Mesodermal cell (in vitro differentiated cells): ENCODE data around the gene SP100.

Experiments used
- H3K27ac ChIP-seq: 2 replicates; pipeline ENCODE4 v1.7.0; 2013; ENCODE audit warnings: mild to moderate bottlenecking, low read depth, low read length, moderate library complexity; ENCODE audit not compliant: severe bottlenecking
- H3K36me3 ChIP-seq: 2 replicates; pipeline ENCODE4 v1.7.1; 2013; ENCODE audit warnings: mild to moderate bottlenecking, low read length, moderate library complexity; ENCODE audit not compliant: control insufficient read depth, insufficient read depth
- H3K4me1 ChIP-seq: one replicate; pipeline ENCODE4 v1.7.1; 2013; ENCODE audit warnings: mild to moderate bottlenecking, low read length; ENCODE audit not compliant: insufficient read depth, control insufficient read depth, poor library complexity, severe bottlenecking
- H3K4me3 ChIP-seq: 2 replicates; pipeline ENCODE4 v1.7.0; 2013; ENCODE audit warnings: low read length, control low read depth, mild to moderate bottlenecking; ENCODE audit not compliant: insufficient read depth, poor library complexity, severe bottlenecking; ENCODE audit errors: extremely low read depth
- H3K9me3 ChIP-seq: 2 replicates; pipeline ENCODE4 v1.7.1; 2013; ENCODE audit warnings: mild to moderate bottlenecking, low read length, moderate library complexity; ENCODE audit not compliant: control insufficient read depth
- WGBS, 2 experiments: methylation state at CpG; one replicate each; pipeline ENCODE4 v1.1.5; 2013; ENCODE audit warnings: missing lambda C conversion rate in 2 of 2; ENCODE audit not compliant: insufficient coverage in 2 of 2; 5-methylcytosine and 5-hydroxymethylcytosine counted together

SP100 gene

GRCh38 chr2:230439590-230439989 is 23.6 kb downstream of the SP100 start:
- 82% methylated on average over 2 of the region's 2 CpGs; no CpG with 5 or more reads in 1 of the 2 experiments for WGBS, 2 experiments
- no peaks in the 10 kb centered on the region for H3K4me1 ChIP-seq
- no peak overlapping the region for H3K4me3 ChIP-seq
- no peaks in the 10 kb centered on the region for H3K36me3 ChIP-seq
- no peak overlapping the region for H3K27ac ChIP-seq
- H3K9me3 ChIP-seq, result no peaks in the 10 kb centered on the region

GRCh38 chr2:230441227-230441897 is 25.4 kb downstream of the SP100 start:
- WGBS, 2 experiments, result 89 to 100% methylated on average over 1 to 3 of the region's 4 CpGs
- Histone ChIP-seq H3K4me3 (no peak overlapping the region), H3K27ac (no peak overlapping the region), H3K9me3 (no peaks in the 10 kb centered on the region), H3K36me3 (no peaks in the 10 kb centered on the region), H3K4me1 (no peaks in the 10 kb centered on the region)

- Histone ChIP-seq H3K4me1 (no peaks in the 10 kb centered on the region), H3K27ac (no peak overlapping the region), H3K4me3 (no peak overlapping the region), H3K9me3 (no peaks in the 10 kb centered on the region), H3K36me3 (no peaks in the 10 kb centered on the region)
- WGBS, 2 experiments, result no CpG with 5 or more reads among the region's 2 CpGs
Measured at GRCh38 chr2:230443541-230443940, 27.5 kb downstream of the SP100 start.

- H3K36me3 ChIP-seq, result no peaks in the 10 kb centered on the region
- H3K4me1 ChIP-seq, result no peaks in the 10 kb centered on the region
- H3K9me3 ChIP-seq, result no peaks in the 10 kb centered on the region
- H3K27ac ChIP-seq, result no peak overlapping the region
- no CpG with 5 or more reads among the region's 2 CpGs for WGBS, 2 experiments
- no peak overlapping the region for H3K4me3 ChIP-seq
Measured at GRCh38 chr2:230444832-230445231, 28.8 kb downstream of the SP100 start.

- no peaks in the 10 kb centered on the region for H3K36me3 ChIP-seq
- no peak overlapping the region for H3K4me3 ChIP-seq
- 97 to 100% methylated on average over 2 to 3 of the region's 7 CpGs for WGBS, 2 experiments
- H3K27ac ChIP-seq, result no peak overlapping the region
- H3K9me3 ChIP-seq, result no peaks in the 10 kb centered on the region
- no peaks in the 10 kb centered on the region for H3K4me1 ChIP-seq
Measured at GRCh38 chr2:230447036-230447435, 31.0 kb downstream of the SP100 start.

- no peak overlapping the region for H3K27ac ChIP-seq
- H3K4me3 ChIP-seq, result no peak overlapping the region
- no peaks in the 10 kb centered on the region for H3K9me3 ChIP-seq
- WGBS, 2 experiments, result 91% methylated on average over 4 of the region's 8 CpGs
- H3K36me3 ChIP-seq, result no peaks in the 10 kb centered on the region
- H3K4me1 ChIP-seq, result no peaks in the 10 kb centered on the region
Measured at GRCh38 chr2:230447455-230448451, 31.8 kb downstream of the SP100 start.

- H3K27ac ChIP-seq, result no peak overlapping the region
- H3K36me3 ChIP-seq, result no peaks in the 10 kb centered on the region
- 94 to 100% methylated on average over 2 to 4 of the region's 6 CpGs for WGBS, 2 experiments
- H3K4me1 ChIP-seq, result no peaks in the 10 kb centered on the region
- no peak overlapping the region for H3K4me3 ChIP-seq
- no peaks in the 10 kb centered on the region for H3K9me3 ChIP-seq
Measured at GRCh38 chr2:230449901-230450467, 34.0 kb downstream of the SP100 start.

GRCh38 chr2:230453006-230453405 is 37.0 kb downstream of the SP100 start:
- no peak overlapping the region for H3K4me3 ChIP-seq
- 94 to 100% methylated on average over 2 of the region's 2 CpGs for WGBS, 2 experiments
- H3K4me1 ChIP-seq, result no peaks in the 10 kb centered on the region
- no peak overlapping the region for H3K27ac ChIP-seq
- H3K9me3 ChIP-seq, result no peaks in the 10 kb centered on the region
- H3K36me3 ChIP-seq, result no peaks in the 10 kb centered on the region

- Histone ChIP-seq H3K27ac (no peak overlapping the region), H3K36me3 (no peaks in the 10 kb centered on the region)
- WGBS, 2 experiments, result 100% methylated on average over 1 of the region's 2 CpGs; no CpG with 5 or more reads in 1 of the 2 experiments
Measured at GRCh38 chr2:230455005-230455684, 39.1 kb downstream of the SP100 start.

GRCh38 chr2:230457073-230457768 is 41.2 kb downstream of the SP100 start:
- H3K4me3 ChIP-seq, result no peak overlapping the region
- no peaks in the 10 kb centered on the region for H3K36me3 ChIP-seq
- H3K9me3 ChIP-seq, result no peaks in the 10 kb centered on the region
- H3K27ac ChIP-seq, result no peak overlapping the region
- 82 to 91% methylated on average over 2 to 3 of the region's 4 CpGs for WGBS, 2 experiments
- no peaks in the 10 kb centered on the region for H3K4me1 ChIP-seq

More at GRCh38 chr2:230455005-230455684, 39.1 kb downstream of the SP100 start:
- no peak overlapping the region for H3K4me3 ChIP-seq
- H3K9me3 ChIP-seq, result no peaks in the 10 kb centered on the region
- H3K4me1 ChIP-seq, result no peaks in the 10 kb centered on the region
